Purkinje cell (primary cell): ENCODE measurements around the gene LONP1. TPM values are rescaled to one million over a fixed set of nuclear protein-coding genes. Genes with fewer than 3 reads are reported as not detected.

Source experiments
- polyA plus RNA-seq: library from polyadenylated mRNA; unstranded; fragments of >200 nt; fragmentation: Nextera tagmentation; gene quantifications from 2 replicates; pipeline ENCODE4 v1.2.1, GENCODE V29; 2014

LONP1 gene, protein sequence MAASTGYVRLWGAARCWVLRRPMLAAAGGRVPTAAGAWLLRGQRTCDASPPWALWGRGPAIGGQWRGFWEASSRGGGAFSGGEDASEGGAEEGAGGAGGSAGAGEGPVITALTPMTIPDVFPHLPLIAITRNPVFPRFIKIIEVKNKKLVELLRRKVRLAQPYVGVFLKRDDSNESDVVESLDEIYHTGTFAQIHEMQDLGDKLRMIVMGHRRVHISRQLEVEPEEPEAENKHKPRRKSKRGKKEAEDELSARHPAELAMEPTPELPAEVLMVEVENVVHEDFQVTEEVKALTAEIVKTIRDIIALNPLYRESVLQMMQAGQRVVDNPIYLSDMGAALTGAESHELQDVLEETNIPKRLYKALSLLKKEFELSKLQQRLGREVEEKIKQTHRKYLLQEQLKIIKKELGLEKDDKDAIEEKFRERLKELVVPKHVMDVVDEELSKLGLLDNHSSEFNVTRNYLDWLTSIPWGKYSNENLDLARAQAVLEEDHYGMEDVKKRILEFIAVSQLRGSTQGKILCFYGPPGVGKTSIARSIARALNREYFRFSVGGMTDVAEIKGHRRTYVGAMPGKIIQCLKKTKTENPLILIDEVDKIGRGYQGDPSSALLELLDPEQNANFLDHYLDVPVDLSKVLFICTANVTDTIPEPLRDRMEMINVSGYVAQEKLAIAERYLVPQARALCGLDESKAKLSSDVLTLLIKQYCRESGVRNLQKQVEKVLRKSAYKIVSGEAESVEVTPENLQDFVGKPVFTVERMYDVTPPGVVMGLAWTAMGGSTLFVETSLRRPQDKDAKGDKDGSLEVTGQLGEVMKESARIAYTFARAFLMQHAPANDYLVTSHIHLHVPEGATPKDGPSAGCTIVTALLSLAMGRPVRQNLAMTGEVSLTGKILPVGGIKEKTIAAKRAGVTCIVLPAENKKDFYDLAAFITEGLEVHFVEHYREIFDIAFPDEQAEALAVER
- 3.7 and 4.3 TPM in 2 replicates for polyA plus RNA-seq

DNA sequence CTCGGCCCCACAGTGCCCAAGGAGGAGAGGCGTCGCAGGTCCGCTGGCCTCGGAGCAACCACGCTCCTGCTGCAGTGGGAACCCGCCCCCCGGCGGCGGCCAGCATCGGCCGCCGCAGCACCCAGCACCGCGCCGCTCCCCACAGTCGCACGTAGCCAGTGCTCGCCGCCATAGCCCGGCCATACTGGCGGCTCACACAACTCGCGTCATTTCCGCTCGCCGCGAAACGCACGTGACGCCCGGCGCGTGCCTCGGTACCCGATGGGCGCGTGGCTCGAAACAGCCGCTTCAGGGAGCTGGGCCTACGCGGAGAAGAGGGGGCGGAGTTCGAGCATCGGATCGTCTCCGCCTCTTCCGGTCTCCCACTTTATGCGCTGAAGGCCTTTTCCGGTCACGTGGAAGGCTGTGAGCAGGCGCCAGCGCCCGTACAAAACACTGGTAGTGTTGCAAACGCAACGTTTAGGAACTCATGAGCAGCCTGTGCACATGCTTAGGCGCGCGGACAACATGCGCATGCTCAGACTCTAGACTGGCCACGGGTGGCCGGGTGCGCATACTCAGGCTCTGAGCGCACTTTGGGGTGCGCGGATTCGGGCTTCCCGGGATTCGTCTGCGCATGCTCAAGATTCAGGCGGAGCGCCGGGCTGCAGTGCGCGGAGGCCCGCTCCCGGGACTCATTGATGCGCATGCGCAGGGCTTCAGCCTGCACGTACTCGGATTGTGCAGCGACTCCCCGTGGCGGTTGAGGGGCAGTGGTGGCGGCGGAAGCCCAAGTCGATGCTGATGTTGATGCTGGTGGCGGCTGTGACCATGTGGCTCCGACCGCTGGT, at the start of gene LONP1, which contains the start of gene CATSPERD:
Gene LONP1 (minus strand): TSS at position 186 of the 830 bp plus-strand sequence. CDS start 14 bp downstream, at position 172.
Gene CATSPERD (plus strand): TSS at position 677 of the 830 bp plus-strand sequence. CDS start 101 bp downstream, at position 778.

DNA sequence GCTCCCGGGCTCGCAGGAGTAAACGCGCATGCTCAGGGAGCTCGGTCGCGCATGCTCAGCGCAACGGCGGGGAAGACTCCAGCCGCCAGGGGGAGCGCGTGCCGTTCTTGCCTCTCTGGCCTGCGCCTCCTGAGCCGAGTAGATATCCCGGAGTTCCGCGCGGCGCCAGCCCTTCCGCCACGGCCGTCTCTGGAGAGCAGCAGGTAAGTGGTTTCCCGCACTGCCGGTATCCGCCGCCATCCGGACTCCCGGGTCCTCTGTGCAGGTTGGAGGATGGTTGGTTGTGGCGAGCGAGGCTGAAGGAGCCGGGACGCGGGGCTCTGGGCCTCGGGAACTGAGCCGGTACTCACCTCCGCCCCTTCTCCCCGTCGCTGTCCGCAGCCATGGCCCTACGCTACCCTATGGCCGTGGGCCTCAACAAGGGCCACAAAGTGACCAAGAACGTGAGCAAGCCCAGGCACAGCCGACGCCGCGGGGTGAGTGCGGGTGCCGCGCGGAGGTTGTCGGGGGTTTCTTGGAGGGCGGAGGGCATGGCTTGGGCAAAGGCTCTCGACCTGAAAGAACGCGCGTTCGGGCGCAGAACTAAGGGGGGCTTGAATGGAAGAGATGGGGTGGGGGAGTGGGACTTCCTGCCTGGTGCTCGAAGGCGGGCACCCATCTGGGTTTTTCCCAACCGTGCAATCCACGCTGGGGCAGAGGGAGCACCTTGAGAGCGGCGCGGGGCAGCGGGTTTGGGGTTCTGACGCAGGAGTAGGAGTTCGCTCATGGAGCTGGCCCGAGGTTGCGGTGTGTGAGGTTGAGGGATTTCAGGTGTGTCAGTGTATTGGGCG, 29.6 kb downstream of the LONP1 start, which contains the start of gene RPL36:
Gene RPL36 (plus strand): TSS at position 171 of the 830 bp plus-strand sequence. CDS start 213 bp downstream, at position 384.

DNA sequence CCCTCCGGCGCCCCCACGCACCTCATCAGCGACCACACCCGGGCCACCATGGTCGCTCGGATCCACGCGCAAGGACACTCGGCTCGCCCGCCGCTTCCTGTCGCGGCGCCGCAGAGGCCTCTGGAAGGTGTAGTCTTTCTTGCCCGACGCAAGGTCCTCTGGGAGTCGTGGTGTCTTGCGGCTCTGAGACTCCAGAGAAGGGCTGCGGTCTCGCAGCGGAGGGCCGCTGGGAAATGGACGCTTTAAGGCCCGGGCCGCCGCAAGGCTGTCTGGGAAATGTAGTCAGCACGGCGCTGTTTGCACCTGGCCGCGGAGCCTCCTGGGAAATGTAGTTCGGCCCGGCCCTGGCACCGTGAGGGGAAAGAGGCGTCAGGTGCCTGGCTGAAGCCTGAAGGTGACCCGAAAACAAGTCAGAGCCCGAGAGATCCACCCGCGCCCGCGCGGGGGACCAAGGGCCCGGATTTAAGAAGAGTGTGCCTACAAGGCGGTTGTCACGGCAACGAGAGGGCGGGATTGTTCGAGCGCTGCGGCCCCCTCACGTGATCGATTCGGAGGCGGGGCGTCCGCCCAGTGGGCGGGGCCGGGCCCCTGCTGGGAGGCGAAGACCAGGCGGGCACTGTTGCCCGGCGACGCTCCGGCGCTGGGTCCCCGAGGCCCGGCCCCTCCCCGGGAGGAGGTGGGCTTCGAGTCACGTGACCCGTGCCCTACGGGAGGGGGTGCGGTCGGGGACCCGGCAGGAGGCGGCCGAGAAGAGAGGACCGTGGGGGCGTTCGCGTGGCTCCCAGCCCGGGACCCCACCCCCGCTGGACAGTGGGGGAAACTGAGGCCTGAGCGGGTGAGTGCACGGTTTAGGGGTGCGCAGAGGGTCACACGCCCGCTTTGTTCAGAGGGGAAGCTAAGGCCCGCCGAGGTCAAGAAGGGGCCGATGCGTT, 39.2 kb downstream of the LONP1 start, which contains the start of the genes HSD11B1L and MICOS13:
Gene HSD11B1L (plus strand): TSS at position 591 of the 932 bp plus-strand sequence. CDS start 3,806 bp downstream, outside the sequence.
Gene MICOS13 (minus strand): TSS at position 80 of the 932 bp plus-strand sequence. CDS start 30 bp downstream, at position 50.

Other genes with a start within 250 kb of the LONP1 start
- gene TINCR, start 152.2 kb downstream of the LONP1 start, polyA plus RNA-seq, result 1.4 TPM in 1 of 2 replicates, not detected in the other
- gene SAFB2, start 97.4 kb downstream of the LONP1 start, polyA plus RNA-seq, result 7.2 and 10.8 TPM in 2 replicates
- gene SAFB, start 97.1 kb downstream of the LONP1 start, polyA plus RNA-seq, result 6.2 and 13.3 TPM in 2 replicates
- gene MICOS13, start 39.6 kb downstream of the LONP1 start, polyA plus RNA-seq, result 52.4 and 55.3 TPM in 2 replicates
- 3.2 and 10.9 TPM in 2 replicates for gene HSD11B1L, start 39.1 kb downstream of the LONP1 start, polyA plus RNA-seq
- gene RPL36, start 29.9 kb downstream of the LONP1 start, polyA plus RNA-seq, result 662 and 689 TPM in 2 replicates
- gene CATSPERD, start 491 bp upstream of the LONP1 start, polyA plus RNA-seq, result not detected in 2 replicates
- not detected in 2 replicates for gene PRR22, start 64.6 kb upstream of the LONP1 start, polyA plus RNA-seq
- gene DUS3L, start 71.0 kb upstream of the LONP1 start, polyA plus RNA-seq, result 1.2 and 2.3 TPM in 2 replicates
- not detected in 2 replicates for gene NRTN, start 84.9 kb upstream of the LONP1 start, polyA plus RNA-seq
- gene FUT6, start 119.6 kb upstream of the LONP1 start, polyA plus RNA-seq, result not detected in 2 replicates
- gene FUT3, start 131.3 kb upstream of the LONP1 start, polyA plus RNA-seq, result not detected in 2 replicates
- not detected in 2 replicates for gene FUT5, start 150.4 kb upstream of the LONP1 start, polyA plus RNA-seq
- gene NDUFA11, start 183.6 kb upstream of the LONP1 start, polyA plus RNA-seq, result 425 and 432 TPM in 2 replicates
- gene VMAC, start 184.7 kb upstream of the LONP1 start, polyA plus RNA-seq, result not detected in 2 replicates
- gene CAPS, start 194.1 kb upstream of the LONP1 start, polyA plus RNA-seq, result 0.13 TPM in 1 of 2 replicates, not detected in the other